VCaP (cell line): Measurements from ENCODE around the gene SPRR5.

Experiments
- H3K27ac ChIP-seq: fragments of 450-650 bp; 2 replicates; pipeline ENCODE4 v1.5.1; 2017
- CTCF ChIP-seq: fragments of 450-650 bp; conservative IDR thresholded peaks from 2 replicates; pipeline ENCODE4 v1.5.1; 2017; ENCODE audit warnings: mild to moderate bottlenecking, moderate library complexity

The SPRR5 gene

GRCh38 chr1:152907686-152908601 lies 39.1 kb upstream of the SPRR5 start, which contains the start of gene IVL:
Gene IVL (plus strand): TSS chr1:152908546. CDS start chr1:152909798, 1,252 bp downstream.
- H3K27ac ChIP-seq: peak within 1 kb of the TSS; percentile 26; the same call in 1 of the 2 replicates
- no peak for TF ChIP-seq CTCF

DNA sequence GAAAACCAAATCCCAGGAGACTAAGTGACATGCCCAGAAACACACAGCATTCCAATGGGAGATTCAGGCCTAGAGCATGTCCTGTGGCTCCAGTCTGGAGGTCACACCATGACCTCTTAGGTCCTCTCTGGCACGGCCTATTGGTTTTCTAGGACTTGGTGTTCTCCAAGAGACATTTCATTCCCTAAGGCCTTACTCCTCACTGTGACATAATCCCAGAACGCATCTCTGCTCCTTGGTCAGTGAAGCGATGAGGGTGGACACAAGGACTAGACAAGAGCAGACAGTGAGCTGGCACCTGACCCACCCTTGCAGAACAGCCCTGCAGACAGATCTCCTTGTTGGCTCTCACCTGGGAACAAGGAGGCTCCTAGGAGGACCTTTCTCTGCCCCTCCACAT lies 37.8 kb upstream of the SPRR5 start:
- no peak overlapping the region for H3K27ac ChIP-seq
- no peak for TF ChIP-seq CTCF

DNA sequence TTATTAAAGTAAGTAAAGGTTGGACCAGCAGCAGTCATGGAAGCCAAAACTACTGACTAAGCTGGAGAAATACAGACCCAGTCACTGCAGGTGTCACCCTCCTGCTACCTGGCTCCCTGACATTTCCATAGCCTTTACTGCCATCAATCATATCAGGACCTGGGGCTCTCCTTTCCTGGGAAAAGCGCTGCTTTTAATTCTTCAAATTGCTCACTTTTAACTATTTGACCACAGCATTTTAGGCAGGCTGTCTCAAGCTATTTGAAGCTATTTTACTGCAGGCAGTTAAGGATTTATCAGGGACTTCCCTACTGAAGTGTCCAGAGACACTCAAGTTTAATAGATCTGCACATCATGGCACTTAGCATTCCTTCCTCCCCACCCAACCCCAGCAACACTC lies 34.5 kb upstream of the SPRR5 start:
- TF ChIP-seq CTCF: no peak
- no peak overlapping the region for H3K27ac ChIP-seq

- no peak overlapping the region for H3K27ac ChIP-seq
- no peak for TF ChIP-seq CTCF
These were observed 34.1 kb upstream of the SPRR5 start for GRCh38 chr1:152912900-152913299.

- TF ChIP-seq CTCF: peak; percentile 73
- H3K27ac ChIP-seq: no peak overlapping the region
These were observed 29.2 kb upstream of the SPRR5 start for GRCh38 chr1:152917794-152918193.

GRCh38 chr1:152919071-152919470 lies 27.9 kb upstream of the SPRR5 start:
- no peak for TF ChIP-seq CTCF
- no peak overlapping the region for H3K27ac ChIP-seq

DNA sequence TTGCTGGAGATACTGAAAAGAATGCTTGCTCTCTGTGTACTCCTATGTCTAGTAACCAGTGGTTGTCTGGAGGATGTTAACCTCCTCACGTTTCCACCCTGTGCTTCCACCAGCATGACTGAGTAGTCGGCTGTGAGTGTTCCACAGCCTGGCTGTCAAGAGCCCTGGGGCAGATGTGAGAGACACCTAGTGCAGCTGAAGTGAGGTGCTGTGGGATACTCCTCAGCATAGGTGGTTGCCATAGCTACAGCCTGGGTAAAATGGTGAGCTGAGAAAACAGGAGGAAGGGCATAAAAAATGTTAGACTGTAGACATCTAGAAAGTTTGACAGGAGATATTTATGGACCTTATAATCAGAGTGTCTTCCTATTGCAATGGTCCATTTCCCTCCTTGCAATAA lies 22.8 kb upstream of the SPRR5 start:
- TF ChIP-seq CTCF: no peak

More for the DNA sequence above, 22.8 kb upstream of the SPRR5 start:
- no peak overlapping the region for H3K27ac ChIP-seq
